Common myeloid progenitor, CD34-positive (primary cell): ENCODE measurements around the gene PDE7B.
"Not testable (repeated sequence)": the region's sequence is repeated elsewhere in the genome, so short reads cannot be mapped to it uniquely, and the experiment has no call there.

Source experiments
- CTCF ChIA-PET: fragments of 350-600 bp; sonication (Branson Sonifier 250); formaldehyde crosslinking; loops from one replicate; lab custom pipeline; 2021; ENCODE audit warnings: antibody characterized with exemption; lab: Charles Lee
- POLR2A ChIA-PET: fragments of 350-600 bp; sonication (Branson Sonifier 250); formaldehyde crosslinking; loops from one replicate; lab custom pipeline; 2021; ENCODE audit warnings: antibody characterized with exemption; lab: Charles Lee
- DNase-seq, 3 donors: peaks; one replicate each; pipeline versions ENCODE4 v3.0.0 to v3.0.0-alpha.2; 2013
- H3K27ac ChIP-seq, 2 experiments: 1 replicate in 1 of 2; 2 replicates in 1 of 2; pipeline ENCODE4 v1.7.0; 2013; ENCODE audit warnings: inconsistent platforms in 2 of 2, low read length in 2 of 2, mild to moderate bottlenecking in 2 of 2, low read depth in 1 of 2, moderate library complexity in 1 of 2; ENCODE audit not compliant: severe bottlenecking in 2 of 2, insufficient read depth in 1 of 2, poor library complexity in 1 of 2
- H3K27me3 ChIP-seq, 5 experiments: replicated peaks in 2 of 5; 1 replicate in 3 of 5; 2 replicates in 2 of 5; pipeline versions ENCODE4 v1.6.1 to v1.7.0; 2013; ENCODE audit warnings: low read length in 4 of 5, mild to moderate bottlenecking in 2 of 5, moderate library complexity in 2 of 5, inconsistent platforms in 1 of 5; ENCODE audit not compliant: insufficient read depth in 5 of 5, control insufficient read depth in 4 of 5
- H3K36me3 ChIP-seq, 4 experiments: 1 replicate in 2 of 4; 2 replicates in 2 of 4; pipeline versions ENCODE4 v1.6.1 to v1.7.0; 2013; ENCODE audit warnings: low read length in 3 of 4, control low read depth in 1 of 4, mild to moderate bottlenecking in 1 of 4; ENCODE audit not compliant: control insufficient read depth in 4 of 4, insufficient read depth in 4 of 4
- H3K4me1 ChIP-seq, 4 experiments: 1 replicate in 3 of 4; 2 replicates in 1 of 4; pipeline versions ENCODE4 v1.6.1 to v1.7.1; 2013; ENCODE audit warnings: low read length in 3 of 4, mild to moderate bottlenecking in 3 of 4, control low read depth in 1 of 4, inconsistent platforms in 1 of 4, moderate library complexity in 1 of 4; ENCODE audit not compliant: control insufficient read depth in 4 of 4, insufficient read depth in 4 of 4; ENCODE audit errors: control extremely low read depth in 1 of 4
- H3K4me3 ChIP-seq, 7 experiments: 1 replicate in 4 of 7; 2 replicates in 3 of 7; pipeline versions ENCODE4 v1.5.1 to v1.7.0; 2013; ENCODE audit warnings: mild to moderate bottlenecking in 7 of 7, low read length in 6 of 7, moderate library complexity in 6 of 7, inconsistent platforms in 2 of 7, low read depth in 2 of 7, control low read depth in 1 of 7; ENCODE audit not compliant: insufficient read depth in 4 of 7, control insufficient read depth in 1 of 7; ENCODE audit errors: extremely low read depth in 1 of 7
- H3K9me3 ChIP-seq, 5 experiments: 1 replicate in 4 of 5; 2 replicates in 1 of 5; pipeline versions ENCODE4 v1.6.1 to v1.7.1; 2013; ENCODE audit warnings: low read length in 4 of 5, mild to moderate bottlenecking in 2 of 5, inconsistent platforms in 1 of 5, low read depth in 1 of 5, moderate library complexity in 1 of 5; ENCODE audit not compliant: control insufficient read depth in 4 of 5, insufficient read depth in 2 of 5; ENCODE audit errors: control extremely low read depth in 1 of 5
- WGBS: methylation state at CpG from one replicate; pipeline ENCODE4 v1.1.5; 2013; ENCODE audit not compliant: insufficient coverage; 5-methylcytosine and 5-hydroxymethylcytosine counted together

The PDE7B gene

GRCh38 chr6:136104556-136104955 lies 253.1 kb downstream of the PDE7B start:
- H3K4me1 ChIP-seq: no peaks in the 10 kb centered on the region
- H3K4me3 ChIP-seq: no peak overlapping the region
- DNase-seq: no peak
- H3K27ac ChIP-seq: no peak overlapping the region
- H3K36me3 ChIP-seq: no peaks in the 10 kb centered on the region
- H3K27me3 ChIP-seq: no peaks in the 10 kb centered on the region
- H3K9me3 ChIP-seq: no peaks in the 10 kb centered on the region
- no CpG with 5 or more reads among the region's 2 CpGs for WGBS
- ChIA-PET POLR2A (interaction anchor here (0.5 kb wide), 1 partner anchor 605 kb away, joined by 3 read pairs; no protein-coding TSS in a partner anchor), CTCF (no interaction called here)

DNA sequence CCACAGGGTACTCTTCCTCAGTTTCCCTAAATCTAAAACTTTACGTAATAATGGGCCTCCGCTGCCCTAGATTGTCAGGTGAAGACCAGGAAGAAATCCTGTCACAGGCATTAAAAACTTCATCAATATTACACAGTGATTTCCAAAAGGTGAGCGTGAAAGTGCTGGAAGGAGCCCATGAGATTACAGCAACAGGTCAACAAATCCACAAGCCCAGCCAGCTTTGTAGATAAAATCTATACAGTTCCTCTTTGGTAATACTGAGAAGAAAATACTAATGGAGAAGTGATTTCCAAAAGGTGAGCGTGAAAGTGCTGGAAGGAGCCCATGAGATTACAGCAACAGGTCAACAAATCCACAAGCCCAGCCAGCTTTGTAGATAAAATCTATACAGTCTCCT lies 254.3 kb downstream of the PDE7B start:
- H3K27me3 ChIP-seq, H3K9me3 ChIP-seq, H3K36me3 ChIP-seq, H3K4me1 ChIP-seq, CTCF ChIA-PET, POLR2A ChIA-PET, DNase-seq, H3K4me3 ChIP-seq, H3K27ac ChIP-seq: not testable (repeated sequence)
- no CpG with 5 or more reads among the region's 4 CpGs for WGBS

GRCh38 chr6:136108361-136108945 lies 257.0 kb downstream of the PDE7B start:
- 60% methylated on average over 10 of the region's 10 CpGs for WGBS
- H3K4me3 ChIP-seq: no peak overlapping the region
- H3K9me3 ChIP-seq: no peaks in the 10 kb centered on the region
- POLR2A ChIA-PET: no interaction called here
- H3K27me3 ChIP-seq: no peaks in the 10 kb centered on the region
- DNase-seq: no peak
- no peaks in the 10 kb centered on the region for H3K36me3 ChIP-seq
- CTCF ChIA-PET: no interaction called here
- no peak overlapping the region for H3K27ac ChIP-seq
- H3K4me1 ChIP-seq: peaks cover 0 to 2% (median under 1%) of the 10 kb centered on the region in 4 experiments

GRCh38 chr6:136111831-136112230 lies 260.3 kb downstream of the PDE7B start:
- CTCF ChIA-PET: no interaction called here
- Histone ChIP-seq H3K4me3 (no peak overlapping the region), H3K9me3 (no peaks in the 10 kb centered on the region), H3K36me3 (no peaks in the 10 kb centered on the region), H3K27ac (no peak overlapping the region), H3K27me3 (no peaks in the 10 kb centered on the region), H3K4me1 (peaks cover 0 to 8% (median 2%) of the 10 kb centered on the region in 4 experiments)
- no CpG with 5 or more reads among the region's 2 CpGs for WGBS
- POLR2A ChIA-PET: no interaction called here
- DNase-seq: no peak

DNA sequence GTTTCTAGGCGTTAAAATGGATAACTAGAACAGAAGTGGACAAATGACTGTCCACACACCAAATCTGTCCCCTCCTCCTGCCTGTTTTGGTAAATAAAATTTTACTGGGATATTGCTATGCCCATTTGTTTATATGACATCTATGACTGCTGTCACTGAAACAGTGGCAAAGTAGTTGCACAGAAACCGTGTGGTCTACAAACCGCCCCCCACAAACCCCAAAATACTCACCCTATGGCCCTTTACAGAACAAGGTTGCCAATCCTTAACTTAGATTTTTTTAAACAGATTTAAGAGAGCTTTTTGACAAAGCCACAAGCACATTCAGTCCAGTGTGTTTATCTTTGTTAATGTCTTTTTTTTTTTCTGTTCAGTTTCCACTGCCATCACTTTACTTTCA lies 260.8 kb downstream of the PDE7B start:
- 100% methylated on average over 2 of the region's 3 CpGs for WGBS
- ChIA-PET POLR2A (no interaction called here), CTCF (no interaction called here)
- DNase-seq: no peak
- H3K36me3 ChIP-seq: no peaks in the 10 kb centered on the region
- no peaks in the 10 kb centered on the region for H3K27me3 ChIP-seq
- H3K9me3 ChIP-seq: no peaks in the 10 kb centered on the region
- H3K4me3 ChIP-seq: no peak overlapping the region
- peaks cover 0 to 8% (median 2%) of the 10 kb centered on the region in 4 experiments for H3K4me1 ChIP-seq
- no peak overlapping the region for H3K27ac ChIP-seq

DNA sequence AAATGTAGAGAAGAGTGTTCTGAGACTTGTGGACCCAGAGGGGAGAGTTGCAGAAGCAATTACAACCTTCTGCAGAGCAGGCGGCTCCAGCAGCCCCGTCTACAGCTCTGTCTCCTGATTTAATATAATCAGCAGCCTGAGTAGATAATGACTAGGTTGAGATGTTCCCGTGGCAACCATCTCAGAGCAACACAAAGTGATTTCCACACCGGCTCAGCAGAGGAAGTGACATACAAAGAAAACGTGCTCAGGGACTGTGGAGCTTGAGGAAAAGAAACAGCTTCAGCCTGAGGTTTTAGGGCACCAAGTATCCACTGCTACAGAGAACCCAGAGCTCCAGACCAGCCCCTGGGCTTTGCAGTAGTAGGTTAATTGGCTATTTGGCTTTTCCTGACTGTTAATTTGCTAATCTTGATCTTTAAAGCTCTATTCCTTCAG lies 262.3 kb downstream of the PDE7B start:
- ChIA-PET POLR2A (no interaction called here), CTCF (no interaction called here)
- DNase-seq: peak; percentile 57 to 86 (median 80)
- WGBS: 36% methylated on average over 5 of the region's 5 CpGs
- H3K4me3 ChIP-seq: no peak overlapping the region
- no peaks in the 10 kb centered on the region for H3K27me3 ChIP-seq
- no peaks in the 10 kb centered on the region for H3K36me3 ChIP-seq
- H3K9me3 ChIP-seq: no peaks in the 10 kb centered on the region
- H3K4me1 ChIP-seq: peaks cover 0 to 8% (median 2%) of the 10 kb centered on the region in 4 experiments
- no peak overlapping the region for H3K27ac ChIP-seq

DNA sequence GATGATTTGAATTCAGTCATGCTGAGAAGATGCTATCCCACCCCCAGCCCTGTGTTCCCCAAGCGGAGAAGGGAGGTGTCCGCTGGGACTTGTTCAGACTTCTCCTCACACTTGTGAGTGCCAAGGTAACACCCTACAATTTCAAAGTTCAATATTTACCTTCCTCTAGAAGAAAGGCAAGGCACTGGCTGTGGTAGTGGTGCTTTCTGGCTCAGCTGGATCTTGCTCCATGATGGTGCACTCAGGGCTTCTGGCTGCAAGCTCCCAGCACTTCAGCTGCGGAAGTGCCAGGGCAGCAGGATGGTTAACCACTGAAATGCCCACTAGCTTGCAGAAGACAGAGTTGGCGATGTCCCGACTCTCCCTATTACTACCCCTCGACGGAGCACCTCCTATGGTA lies 263.2 kb downstream of the PDE7B start:
- no peak for DNase-seq
- Histone ChIP-seq H3K4me3 (no peak overlapping the region), H3K4me1 (peaks cover 0 to 8% (median 2%) of the 10 kb centered on the region in 4 experiments), H3K27ac (no peak overlapping the region), H3K27me3 (no peaks in the 10 kb centered on the region), H3K36me3 (no peaks in the 10 kb centered on the region), H3K9me3 (no peaks in the 10 kb centered on the region)
- 100% methylated on average over 1 of the region's 7 CpGs for WGBS
- POLR2A ChIA-PET: no interaction called here
- CTCF ChIA-PET: no interaction called here
